ENCODE data around the gene ARHGEF28.

- TF ChIP-seq, protein P1, sequence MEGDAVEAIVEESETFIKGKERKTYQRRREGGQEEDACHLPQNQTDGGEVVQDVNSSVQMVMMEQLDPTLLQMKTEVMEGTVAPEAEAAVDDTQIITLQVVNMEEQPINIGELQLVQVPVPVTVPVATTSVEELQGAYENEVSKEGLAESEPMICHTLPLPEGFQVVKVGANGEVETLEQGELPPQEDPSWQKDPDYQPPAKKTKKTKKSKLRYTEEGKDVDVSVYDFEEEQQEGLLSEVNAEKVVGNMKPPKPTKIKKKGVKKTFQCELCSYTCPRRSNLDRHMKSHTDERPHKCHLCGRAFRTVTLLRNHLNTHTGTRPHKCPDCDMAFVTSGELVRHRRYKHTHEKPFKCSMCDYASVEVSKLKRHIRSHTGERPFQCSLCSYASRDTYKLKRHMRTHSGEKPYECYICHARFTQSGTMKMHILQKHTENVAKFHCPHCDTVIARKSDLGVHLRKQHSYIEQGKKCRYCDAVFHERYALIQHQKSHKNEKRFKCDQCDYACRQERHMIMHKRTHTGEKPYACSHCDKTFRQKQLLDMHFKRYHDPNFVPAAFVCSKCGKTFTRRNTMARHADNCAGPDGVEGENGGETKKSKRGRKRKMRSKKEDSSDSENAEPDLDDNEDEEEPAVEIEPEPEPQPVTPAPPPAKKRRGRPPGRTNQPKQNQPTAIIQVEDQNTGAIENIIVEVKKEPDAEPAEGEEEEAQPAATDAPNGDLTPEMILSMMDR (IDR thresholded peaks at IDR 0.05 in 2 of 3, conservative IDR thresholded peaks at IDR 0.05 in 1 of 3; ENCODE audit: borderline replicate concordance in 1 of 3, insufficient read depth in 1 of 3, low read depth in 2 of 3, low read length in 2 of 3) = no peak
- TF ChIP-seq POLR2A (IDR thresholded peaks at IDR 0.05; ENCODE audit: borderline replicate concordance, extremely low read depth, insufficient read depth, insufficient read length) (no peak), SRF (IDR thresholded peaks at IDR 0.05; ENCODE audit: low read depth) (no peak), TCF7L2 (IDR thresholded peaks at IDR 0.05; ENCODE audit: borderline replicate concordance, extremely low read depth, insufficient read depth, insufficient read length) (no peak), EZH2phosphoT487 (IDR thresholded peaks at IDR 0.05; ENCODE audit: borderline replicate concordance) (no peak), POLR2AphosphoS5 (IDR thresholded peaks at IDR 0.05; ENCODE audit: low read depth, low read length) (no peak), CBX3 (IDR thresholded peaks at IDR 0.05; ENCODE audit: low read depth) (no peak), ELF1 (IDR thresholded peaks at IDR 0.05; ENCODE audit: borderline replicate concordance, low read depth) (no peak), EZH2 (IDR thresholded peaks at IDR 0.05) (no peak)
- TF ChIP-seq, protein P2, sequence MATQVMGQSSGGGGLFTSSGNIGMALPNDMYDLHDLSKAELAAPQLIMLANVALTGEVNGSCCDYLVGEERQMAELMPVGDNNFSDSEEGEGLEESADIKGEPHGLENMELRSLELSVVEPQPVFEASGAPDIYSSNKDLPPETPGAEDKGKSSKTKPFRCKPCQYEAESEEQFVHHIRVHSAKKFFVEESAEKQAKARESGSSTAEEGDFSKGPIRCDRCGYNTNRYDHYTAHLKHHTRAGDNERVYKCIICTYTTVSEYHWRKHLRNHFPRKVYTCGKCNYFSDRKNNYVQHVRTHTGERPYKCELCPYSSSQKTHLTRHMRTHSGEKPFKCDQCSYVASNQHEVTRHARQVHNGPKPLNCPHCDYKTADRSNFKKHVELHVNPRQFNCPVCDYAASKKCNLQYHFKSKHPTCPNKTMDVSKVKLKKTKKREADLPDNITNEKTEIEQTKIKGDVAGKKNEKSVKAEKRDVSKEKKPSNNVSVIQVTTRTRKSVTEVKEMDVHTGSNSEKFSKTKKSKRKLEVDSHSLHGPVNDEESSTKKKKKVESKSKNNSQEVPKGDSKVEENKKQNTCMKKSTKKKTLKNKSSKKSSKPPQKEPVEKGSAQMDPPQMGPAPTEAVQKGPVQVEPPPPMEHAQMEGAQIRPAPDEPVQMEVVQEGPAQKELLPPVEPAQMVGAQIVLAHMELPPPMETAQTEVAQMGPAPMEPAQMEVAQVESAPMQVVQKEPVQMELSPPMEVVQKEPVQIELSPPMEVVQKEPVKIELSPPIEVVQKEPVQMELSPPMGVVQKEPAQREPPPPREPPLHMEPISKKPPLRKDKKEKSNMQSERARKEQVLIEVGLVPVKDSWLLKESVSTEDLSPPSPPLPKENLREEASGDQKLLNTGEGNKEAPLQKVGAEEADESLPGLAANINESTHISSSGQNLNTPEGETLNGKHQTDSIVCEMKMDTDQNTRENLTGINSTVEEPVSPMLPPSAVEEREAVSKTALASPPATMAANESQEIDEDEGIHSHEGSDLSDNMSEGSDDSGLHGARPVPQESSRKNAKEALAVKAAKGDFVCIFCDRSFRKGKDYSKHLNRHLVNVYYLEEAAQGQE (IDR thresholded peaks at IDR 0.05; ENCODE audit: low read depth) = no peak
Observed at GRCh38 chr5:73962801-73963425, 336.9 kb downstream of the ARHGEF28 start.
